AG04449 (cell line): ENCODE measurements around the gene UGT1A8.

Source experiments
- CTCF ChIA-PET: fragments of 350-600 bp; formaldehyde crosslinking; extraction: SDS; loops from one replicate; lab custom pipeline; 2021; ENCODE audit warnings: antibody characterized with exemption; lab: Yijun Ruan, JAX
- POLR2A ChIA-PET: fragments of 400-600, 350-600 bp; formaldehyde crosslinking; extraction: SDS; loops from one replicate; lab custom pipeline; 2020; ENCODE audit warnings: antibody characterized with exemption, inconsistent platforms; lab: Yijun Ruan, JAX
- DNase-seq: peaks from one replicate; pipeline ENCODE4 v3.0.0-alpha.2; 2010; ENCODE audit warnings: low read depth, low spot score
- H3K4me3 ChIP-seq: 2 replicates; pipeline ENCODE4 v1.5.1; 2011; ENCODE audit warnings: low read depth, mild to moderate bottlenecking, control low read depth, low read length
- CTCF ChIP-seq: IDR thresholded peaks from one replicate; pipeline ENCODE4 v1.5.1; 2011; ENCODE audit warnings: mild to moderate bottlenecking, moderate library complexity, low read length, control low read depth, inconsistent platforms; ENCODE audit not compliant: insufficient read depth; ENCODE audit errors: missing control alignments

Gene UGT1A8

GRCh38 chr2:233810385-233810784, 193.0 kb downstream of the UGT1A8 start:
- DNase-seq = no peak
- ChIA-PET POLR2A (no interaction called here), CTCF (no interaction called here)
- TF ChIP-seq CTCF = no peak
- no peak overlapping the region for H3K4me3 ChIP-seq

GRCh38 chr2:233811087-233811486, 193.7 kb downstream of the UGT1A8 start:
- ChIA-PET POLR2A (no interaction called here), CTCF (no interaction called here)
- no peak for DNase-seq
- TF ChIP-seq CTCF = no peak
- no peak overlapping the region for H3K4me3 ChIP-seq

GRCh38 chr2:233811732-233812131, 194.3 kb downstream of the UGT1A8 start:
- no peak for TF ChIP-seq CTCF
- ChIA-PET POLR2A (no interaction called here), CTCF (no interaction called here)
- H3K4me3 ChIP-seq = no peak overlapping the region
- no peak for DNase-seq

- no peak for DNase-seq
- POLR2A ChIA-PET = no interaction called here
- no peak overlapping the region for H3K4me3 ChIP-seq
- no peak for TF ChIP-seq CTCF
- CTCF ChIA-PET = interaction anchor here (1.4 kb wide), 1 partner anchor 365 kb away, joined by 4 read pairs; no protein-coding TSS in a partner anchor
Observed at GRCh38 chr2:233813236-233814055, 196.0 kb downstream of the UGT1A8 start.

- no peak overlapping the region for H3K4me3 ChIP-seq
- POLR2A ChIA-PET = no interaction called here
- DNase-seq = no peak
- CTCF ChIA-PET = interaction anchor here (1.4 kb wide), 1 partner anchor 366 kb away, joined by 4 read pairs; no protein-coding TSS in a partner anchor
- TF ChIP-seq CTCF = no peak
Observed at GRCh38 chr2:233814056-233814835, 196.8 kb downstream of the UGT1A8 start.

- DNase-seq = no peak
- no peak overlapping the region for H3K4me3 ChIP-seq
- CTCF ChIA-PET = no interaction called here
- no peak for TF ChIP-seq CTCF
- POLR2A ChIA-PET = no interaction called here
Observed at GRCh38 chr2:233815861-233816260, 198.4 kb downstream of the UGT1A8 start.
